ENCODE data around the gene RGS7BP. TPM values are rescaled to one million over a fixed set of nuclear protein-coding genes. Genes with fewer than 3 reads are reported as not detected.

Gene RGS7BP
- total RNA-seq, 2 donors from 2014 or later = 2.0 to 5.1 TPM

Other genes with a start within 250 kb of the RGS7BP start
- gene SHISAL2B, start 184.5 kb downstream of the RGS7BP start, total RNA-seq = not detected

Data from left cardiac atrium (tissue), 2 donors.